ENCODE data around the gene THYN1. TPM values are rescaled to one million over a fixed set of nuclear protein-coding genes. Genes with fewer than 3 reads are reported as not detected.

THYN1 gene
- polyA plus RNA-seq, 1 experiment = 80.8 TPM

DNA sequence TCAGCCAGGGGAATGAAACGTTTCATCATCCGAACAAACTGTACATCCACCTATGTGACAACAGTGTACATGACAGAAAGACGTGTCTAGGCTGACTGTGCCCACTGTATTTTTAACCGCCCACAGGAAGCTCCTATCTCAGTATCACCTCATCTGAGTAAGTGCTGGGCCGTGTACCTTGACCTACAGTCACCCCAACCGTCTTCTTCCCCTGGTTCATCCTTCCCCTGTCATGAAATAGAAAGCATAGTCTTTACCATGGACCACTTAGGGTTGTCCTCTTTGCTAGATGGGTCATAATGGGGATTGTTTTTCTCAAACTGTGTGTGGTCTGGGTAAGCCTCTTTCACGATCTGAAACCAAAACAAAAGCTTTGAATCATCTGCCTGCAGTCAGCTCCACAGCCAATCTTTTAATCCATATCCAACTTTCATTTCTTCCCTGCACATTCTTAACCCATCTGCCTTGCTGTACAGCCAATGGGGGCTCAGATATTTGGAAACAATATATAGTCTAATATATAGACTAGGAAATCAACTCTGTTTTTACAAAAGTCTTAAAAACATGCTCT is 4.2 kb downstream of the THYN1 start:
- no peaks in the 10 kb centered on the region for H3K27me3 ChIP-seq (ENCODE audit: control insufficient read depth, insufficient read depth, low read length)
- TF ChIP-seq, protein P1, sequence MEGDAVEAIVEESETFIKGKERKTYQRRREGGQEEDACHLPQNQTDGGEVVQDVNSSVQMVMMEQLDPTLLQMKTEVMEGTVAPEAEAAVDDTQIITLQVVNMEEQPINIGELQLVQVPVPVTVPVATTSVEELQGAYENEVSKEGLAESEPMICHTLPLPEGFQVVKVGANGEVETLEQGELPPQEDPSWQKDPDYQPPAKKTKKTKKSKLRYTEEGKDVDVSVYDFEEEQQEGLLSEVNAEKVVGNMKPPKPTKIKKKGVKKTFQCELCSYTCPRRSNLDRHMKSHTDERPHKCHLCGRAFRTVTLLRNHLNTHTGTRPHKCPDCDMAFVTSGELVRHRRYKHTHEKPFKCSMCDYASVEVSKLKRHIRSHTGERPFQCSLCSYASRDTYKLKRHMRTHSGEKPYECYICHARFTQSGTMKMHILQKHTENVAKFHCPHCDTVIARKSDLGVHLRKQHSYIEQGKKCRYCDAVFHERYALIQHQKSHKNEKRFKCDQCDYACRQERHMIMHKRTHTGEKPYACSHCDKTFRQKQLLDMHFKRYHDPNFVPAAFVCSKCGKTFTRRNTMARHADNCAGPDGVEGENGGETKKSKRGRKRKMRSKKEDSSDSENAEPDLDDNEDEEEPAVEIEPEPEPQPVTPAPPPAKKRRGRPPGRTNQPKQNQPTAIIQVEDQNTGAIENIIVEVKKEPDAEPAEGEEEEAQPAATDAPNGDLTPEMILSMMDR (IDR thresholded peaks at IDR 0.05; ENCODE audit: low read depth, low read length) = no peak
- ChIA-PET CTCF (interaction anchor here (0.7 to 1.6 kb wide), 2 partner anchors 12 to 177 kb away, joined by 3 to 5 read pairs; no protein-coding TSS in a partner anchor), POLR2A (interaction anchor here (1.0 to 1.3 kb wide), 2 partner anchors 25 to 128 kb away, joined by 3 to 5 read pairs; partner anchors contain the start of genes NCAPD3 and VPS26B)
- DNase-seq (ENCODE audit: low read depth, low spot score) = no peak
- no peak overlapping the region for H3K27ac ChIP-seq (ENCODE audit: low read depth, low read length)
- no peak overlapping the region for H3K4me3 ChIP-seq (ENCODE audit: low read depth, low read length)
- no peaks in the 10 kb centered on the region for H3K9me3 ChIP-seq (ENCODE audit: control insufficient read depth, insufficient read depth, low read length)

DNA sequence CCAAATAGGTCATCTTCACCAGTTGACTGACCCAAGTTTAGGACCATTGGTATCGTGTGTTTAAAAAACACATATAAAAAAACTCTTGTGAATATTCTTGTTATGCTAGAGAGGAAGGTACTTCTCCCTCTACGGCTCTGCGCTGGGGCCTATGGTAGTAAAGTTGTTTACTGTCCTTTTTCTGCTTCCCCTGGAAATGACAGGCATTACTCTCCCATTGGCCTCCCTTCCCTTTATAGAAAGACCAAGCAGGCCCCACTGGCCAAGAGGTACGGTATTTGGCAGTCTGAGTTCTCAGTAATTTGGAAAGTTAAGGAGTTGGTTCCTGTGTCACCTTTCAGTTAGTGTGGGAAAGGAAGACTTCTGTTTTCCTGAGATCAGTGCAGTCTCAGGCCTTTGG is 6.5 kb downstream of the THYN1 start:
- TF ChIP-seq, protein P1 (IDR thresholded peaks at IDR 0.05; ENCODE audit: low read depth, low read length) = no peak
- Histone ChIP-seq H3K4me3 (ENCODE audit: low read depth, low read length) (no peak overlapping the region), H3K9me3 (ENCODE audit: control insufficient read depth, insufficient read depth, low read length) (no peaks in the 10 kb centered on the region), H3K27me3 (ENCODE audit: control insufficient read depth, insufficient read depth, low read length) (no peaks in the 10 kb centered on the region), H3K27ac (ENCODE audit: low read depth, low read length) (no peak overlapping the region)
- ChIA-PET POLR2A (no interaction called here), CTCF (no interaction called here)
- DNase-seq (ENCODE audit: low read depth, low spot score) = no peak

DNA sequence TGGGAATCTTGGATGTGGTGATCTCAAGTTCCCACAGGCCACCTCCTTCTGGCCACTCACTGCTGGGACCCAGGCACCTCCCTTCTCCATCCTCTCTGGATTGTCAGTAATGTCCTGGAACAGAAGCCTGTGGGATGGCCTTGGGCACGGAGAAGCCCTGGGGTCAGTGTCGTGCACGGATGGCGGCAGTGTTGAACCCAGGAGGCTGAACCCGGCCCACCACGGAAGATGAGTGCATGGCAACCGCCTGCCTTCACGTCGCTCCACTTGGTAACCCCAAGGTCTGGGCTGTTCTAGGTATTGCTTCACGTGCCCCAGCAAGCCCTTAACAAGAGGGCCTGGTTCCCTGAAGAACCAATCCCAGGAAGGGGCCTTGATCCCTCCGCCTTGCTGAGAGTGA is 7.1 kb downstream of the THYN1 start:
- Histone ChIP-seq H3K4me3 (ENCODE audit: low read depth, low read length) (no peak overlapping the region), H3K27me3 (ENCODE audit: control insufficient read depth, insufficient read depth, low read length) (no peaks in the 10 kb centered on the region), H3K27ac (ENCODE audit: low read depth, low read length) (no peak overlapping the region), H3K9me3 (ENCODE audit: control insufficient read depth, insufficient read depth, low read length) (no peaks in the 10 kb centered on the region)
- TF ChIP-seq, protein P1 (IDR thresholded peaks at IDR 0.05; ENCODE audit: low read depth, low read length) = no peak
- ChIA-PET POLR2A (no interaction called here), CTCF (interaction anchor here (0.6 kb wide), 1 partner anchor 41 kb away, joined by 4 read pairs; no protein-coding TSS in a partner anchor)
- no peak for DNase-seq (ENCODE audit: low read depth, low spot score)

DNA sequence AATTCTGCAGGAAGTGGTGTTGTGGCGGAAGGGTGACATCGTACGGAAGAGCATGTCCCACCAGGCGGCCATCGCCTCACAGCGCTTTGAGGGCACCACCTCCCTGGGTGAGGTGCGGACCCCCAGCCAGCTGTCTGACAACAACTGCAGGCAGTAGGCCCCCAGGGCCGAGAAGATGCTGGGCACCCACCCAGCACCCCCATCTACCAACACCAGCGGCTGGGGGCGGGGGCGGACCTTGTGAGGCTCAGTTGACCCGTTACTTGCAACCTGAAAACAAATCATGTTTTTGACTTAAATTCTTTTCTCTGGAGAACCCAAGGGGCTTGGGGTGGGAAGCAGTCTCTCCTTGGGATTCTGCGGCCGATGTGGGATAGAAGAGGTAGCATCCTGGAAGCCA is 7.7 kb downstream of the THYN1 start:
- TF ChIP-seq, protein P1 (IDR thresholded peaks at IDR 0.05; ENCODE audit: low read depth, low read length) = no peak
- H3K27ac ChIP-seq (ENCODE audit: low read depth, low read length) = no peak overlapping the region
- ChIA-PET POLR2A (no interaction called here), CTCF (interaction anchor here (0.6 to 1.8 kb wide), 4 partner anchors 20 to 318 kb away, joined by 4 to 11 read pairs (median 6); partner anchors contain the start of gene VPS26B)
- no peak overlapping the region for H3K4me3 ChIP-seq (ENCODE audit: low read depth, low read length)
- no peaks in the 10 kb centered on the region for H3K9me3 ChIP-seq (ENCODE audit: control insufficient read depth, insufficient read depth, low read length)
- DNase-seq (ENCODE audit: low read depth, low spot score) = no peak
- no peaks in the 10 kb centered on the region for H3K27me3 ChIP-seq (ENCODE audit: control insufficient read depth, insufficient read depth, low read length)

DNA sequence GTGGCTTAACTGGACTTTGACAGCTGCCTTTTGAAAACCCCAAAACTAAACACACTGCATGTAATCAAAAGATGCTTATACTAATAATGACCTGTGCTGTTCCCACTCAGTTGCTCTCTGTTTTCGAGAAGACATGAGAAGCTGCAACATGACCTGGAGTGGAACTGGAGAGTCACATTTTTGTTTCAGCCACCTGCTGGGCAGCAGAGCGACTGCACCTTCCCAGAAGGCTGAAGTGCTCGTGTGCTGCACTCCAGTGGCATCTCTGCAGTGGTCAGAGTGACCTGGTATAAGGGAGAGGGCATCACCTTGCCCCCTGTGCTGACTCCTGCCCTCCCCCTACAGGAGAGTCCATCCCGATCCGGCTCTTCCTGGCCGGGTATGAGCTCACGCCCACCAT is 8.6 kb downstream of the THYN1 start:
- no peaks in the 10 kb centered on the region for H3K27me3 ChIP-seq (ENCODE audit: control insufficient read depth, insufficient read depth, low read length)
- ChIA-PET CTCF (interaction anchor here (0.5 to 1.8 kb wide), 6 partner anchors 19 to 624 kb away, joined by 3 to 11 read pairs (median 5); partner anchors contain the start of gene VPS26B), POLR2A (no interaction called here)
- TF ChIP-seq, protein P1 (IDR thresholded peaks at IDR 0.05; ENCODE audit: low read depth, low read length) = peak; percentile 46
- H3K27ac ChIP-seq (ENCODE audit: low read depth, low read length) = no peak overlapping the region
- DNase-seq (ENCODE audit: low read depth, low spot score) = no peak
- no peaks in the 10 kb centered on the region for H3K9me3 ChIP-seq (ENCODE audit: control insufficient read depth, insufficient read depth, low read length)
- H3K4me3 ChIP-seq (ENCODE audit: low read depth, low read length) = no peak overlapping the region

Data from AG04450 (cell line).